ES-I3 (cell line): ENCODE data around the gene ATXN1.

Source experiments
- H3K36me3 ChIP-seq: 2 replicates; pipeline ENCODE4 v1.6.1; 2013; ENCODE audit warnings: mild to moderate bottlenecking, low read length, control low read depth, moderate library complexity; ENCODE audit not compliant: insufficient read depth
- H3K4me1 ChIP-seq: 2 replicates; pipeline ENCODE4 v1.6.1; 2013; ENCODE audit warnings: mild to moderate bottlenecking, control low read depth, low read length; ENCODE audit not compliant: insufficient read depth
- H3K9ac ChIP-seq: 2 replicates; pipeline ENCODE4 v1.6.1; 2013; ENCODE audit warnings: low read depth, mild to moderate bottlenecking, low read length, moderate library complexity
- H3K9me3 ChIP-seq: 2 replicates; pipeline ENCODE4 v1.6.1; 2013; ENCODE audit warnings: mild to moderate bottlenecking, low read length, moderate library complexity; ENCODE audit not compliant: control insufficient read depth, insufficient read depth

ATXN1 gene

GRCh38 chr6:16487996-16488674 is 273.1 kb downstream of the ATXN1 start:
- Histone ChIP-seq H3K9ac (no peak overlapping the region), H3K36me3 (no peaks in the 10 kb centered on the region), H3K4me1 (peaks cover 3% of the 10 kb centered on the region; the same call in 1 of the 2 replicates)

GRCh38 chr6:16486661-16487060 is 274.6 kb downstream of the ATXN1 start:
- no peaks in the 10 kb centered on the region for H3K36me3 ChIP-seq
- H3K9me3 ChIP-seq, result peaks cover 5% of the 10 kb centered on the region; the same call in 1 of the 2 replicates
- H3K4me1 ChIP-seq, result no peaks in the 10 kb centered on the region
- H3K9ac ChIP-seq, result no peak overlapping the region

More at GRCh38 chr6:16487996-16488674, 273.1 kb downstream of the ATXN1 start:
- peaks cover 2% of the 10 kb centered on the region; the same call in 1 of the 2 replicates for H3K9me3 ChIP-seq

- Histone ChIP-seq H3K4me1 (no peaks in the 10 kb centered on the region), H3K9ac (no peak overlapping the region), H3K9me3 (peaks cover 5% of the 10 kb centered on the region; the same call in 1 of the 2 replicates), H3K36me3 (no peaks in the 10 kb centered on the region)
Observed at GRCh38 chr6:16483315-16483875, 277.9 kb downstream of the ATXN1 start.

- Histone ChIP-seq H3K9ac (no peak overlapping the region), H3K4me1 (no peaks in the 10 kb centered on the region), H3K9me3 (peaks cover 5% of the 10 kb centered on the region; the same call in 1 of the 2 replicates), H3K36me3 (no peaks in the 10 kb centered on the region)
Observed at GRCh38 chr6:16482702-16483314, 278.5 kb downstream of the ATXN1 start.

GRCh38 chr6:16481697-16482399 is 279.4 kb downstream of the ATXN1 start:
- Histone ChIP-seq H3K9me3 (peaks cover 5% of the 10 kb centered on the region; the same call in 1 of the 2 replicates), H3K9ac (no peak overlapping the region), H3K36me3 (no peaks in the 10 kb centered on the region), H3K4me1 (no peaks in the 10 kb centered on the region)

- no peak overlapping the region for H3K9ac ChIP-seq
- peaks cover 5% of the 10 kb centered on the region; the same call in 1 of the 2 replicates for H3K9me3 ChIP-seq
- no peaks in the 10 kb centered on the region for H3K36me3 ChIP-seq
- no peaks in the 10 kb centered on the region for H3K4me1 ChIP-seq
Observed at GRCh38 chr6:16480763-16481560, 280.3 kb downstream of the ATXN1 start.

- H3K36me3 ChIP-seq, result no peaks in the 10 kb centered on the region
- no peaks in the 10 kb centered on the region for H3K4me1 ChIP-seq
Observed at GRCh38 chr6:16477367-16478149, 283.7 kb downstream of the ATXN1 start.

GRCh38 chr6:16476861-16477260 is 284.4 kb downstream of the ATXN1 start:
- Histone ChIP-seq H3K9ac (no peak overlapping the region), H3K9me3 (no peaks in the 10 kb centered on the region; the same call in 1 of the 2 replicates), H3K4me1 (no peaks in the 10 kb centered on the region), H3K36me3 (no peaks in the 10 kb centered on the region)

More at GRCh38 chr6:16477367-16478149, 283.7 kb downstream of the ATXN1 start:
- Histone ChIP-seq H3K9ac (no peak overlapping the region), H3K9me3 (no peaks in the 10 kb centered on the region; the same call in 1 of the 2 replicates)

GRCh38 chr6:16475494-16475781 is 285.8 kb downstream of the ATXN1 start:
- no peak overlapping the region for H3K9ac ChIP-seq

GRCh38 chr6:16474772-16475493 is 286.3 kb downstream of the ATXN1 start:
- no peaks in the 10 kb centered on the region; the same call in 1 of the 2 replicates for H3K9me3 ChIP-seq
- H3K4me1 ChIP-seq, result no peaks in the 10 kb centered on the region
- no peaks in the 10 kb centered on the region for H3K36me3 ChIP-seq
- no peak overlapping the region for H3K9ac ChIP-seq

More at GRCh38 chr6:16475494-16475781, 285.8 kb downstream of the ATXN1 start:
- H3K4me1 ChIP-seq, result no peaks in the 10 kb centered on the region
- no peaks in the 10 kb centered on the region for H3K36me3 ChIP-seq
- H3K9me3 ChIP-seq, result no peaks in the 10 kb centered on the region; the same call in 1 of the 2 replicates

- no peak overlapping the region for H3K9ac ChIP-seq
- H3K4me1 ChIP-seq, result no peaks in the 10 kb centered on the region
- no peaks in the 10 kb centered on the region; the same call in 1 of the 2 replicates for H3K9me3 ChIP-seq
- H3K36me3 ChIP-seq, result no peaks in the 10 kb centered on the region
Observed at GRCh38 chr6:16473908-16474771, 287.1 kb downstream of the ATXN1 start.
